ENCODE data around the gene CDH4.
A peak's percentile ranks its signal among the peaks of the same experiment; 100 is the strongest.

CDH4 gene

DNA sequence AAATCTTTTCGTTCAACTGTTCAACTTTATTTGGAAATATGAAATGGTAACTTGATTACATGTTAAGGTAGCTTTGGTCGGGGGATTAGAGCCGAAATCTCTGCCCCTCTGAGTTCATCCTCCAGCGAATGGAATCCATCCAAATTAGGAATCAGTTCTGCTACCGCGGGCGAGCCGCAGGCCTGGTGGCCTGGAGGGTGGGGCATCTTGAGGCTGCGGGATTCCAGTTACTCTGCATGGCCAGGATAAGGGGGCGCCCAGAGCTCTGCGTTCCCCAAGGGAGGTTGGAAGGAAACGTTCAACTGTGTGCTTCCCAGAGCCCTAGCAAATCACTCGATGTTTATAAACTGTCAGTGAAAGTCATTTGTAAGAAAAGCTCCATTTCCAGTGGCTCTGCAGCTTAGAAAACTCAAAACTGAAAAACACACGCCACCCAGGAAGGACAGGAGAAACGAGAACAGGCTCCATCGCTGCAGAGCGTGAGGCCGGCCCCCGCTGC is 551.4 kb downstream of the CDH4 start:
- DNase-seq: no peak

DNA sequence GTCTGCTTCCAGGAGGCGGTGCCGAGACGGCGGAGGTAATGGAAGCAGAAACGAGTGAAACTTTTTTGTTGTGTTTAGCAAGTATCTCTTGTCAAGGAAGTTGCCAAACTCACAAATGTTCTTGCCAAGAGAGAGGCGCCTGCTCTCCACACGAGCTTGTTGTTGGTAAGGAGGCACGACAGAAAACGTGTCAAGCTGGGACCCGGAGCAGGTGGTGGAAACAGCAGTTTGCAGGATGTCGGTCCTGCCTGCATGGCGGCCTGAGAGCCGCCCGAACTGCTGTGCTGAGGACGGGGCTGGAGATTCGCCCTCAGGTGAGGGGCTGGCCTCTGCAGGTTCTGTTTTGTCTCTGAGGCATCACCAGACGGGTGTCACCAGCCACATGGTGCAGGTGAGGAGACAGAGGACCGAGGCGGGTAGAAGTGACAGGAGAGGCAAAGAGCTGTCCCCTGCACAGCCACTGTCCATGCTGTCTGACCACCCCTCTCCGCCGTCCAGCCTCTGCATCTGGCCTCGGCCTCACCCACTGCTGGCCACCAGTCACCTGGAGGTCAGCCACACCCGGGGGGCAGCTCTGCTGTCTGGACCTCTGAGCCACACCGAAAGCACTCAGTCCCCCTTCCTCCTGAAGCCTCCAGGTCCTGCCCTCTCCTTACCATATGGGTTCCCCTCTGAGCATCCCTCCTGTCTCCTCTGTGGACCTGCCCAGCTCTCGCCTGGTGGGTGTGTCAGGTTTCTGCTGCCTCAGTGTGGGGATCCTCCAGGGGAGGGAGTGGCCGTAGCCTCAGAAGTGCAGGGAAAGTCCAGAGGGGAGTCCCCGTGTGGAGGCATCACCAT is 552.1 kb downstream of the CDH4 start:
- DNase-seq: peak; percentile 7

DNA sequence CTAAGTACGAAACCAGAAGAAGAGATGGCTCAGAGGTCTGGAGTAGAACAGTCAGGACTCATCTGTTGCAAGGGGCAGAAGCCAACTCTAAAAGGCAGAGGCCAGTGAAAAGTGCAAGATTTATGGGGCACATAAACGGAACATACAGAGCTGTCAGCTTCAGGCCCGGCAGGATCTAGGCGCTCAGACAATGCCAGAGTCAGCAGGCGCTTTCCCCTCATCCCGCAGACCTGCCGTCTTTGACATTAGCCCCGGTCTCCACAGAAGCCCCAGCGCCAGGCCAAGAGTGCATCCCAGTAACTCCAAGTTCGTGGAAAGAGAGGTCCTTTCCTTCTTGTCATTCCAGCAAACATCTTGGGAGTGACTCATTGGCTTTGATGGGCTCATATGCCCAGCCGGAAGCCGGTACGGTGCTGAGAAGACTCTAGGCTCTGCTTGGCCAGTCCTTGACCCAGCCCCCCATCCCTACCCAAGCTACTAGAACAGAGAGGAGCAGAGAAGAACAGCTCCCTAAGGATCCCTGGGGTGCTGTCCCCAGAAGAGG is 552.8 kb downstream of the CDH4 start:
- no peak for DNase-seq

DNA sequence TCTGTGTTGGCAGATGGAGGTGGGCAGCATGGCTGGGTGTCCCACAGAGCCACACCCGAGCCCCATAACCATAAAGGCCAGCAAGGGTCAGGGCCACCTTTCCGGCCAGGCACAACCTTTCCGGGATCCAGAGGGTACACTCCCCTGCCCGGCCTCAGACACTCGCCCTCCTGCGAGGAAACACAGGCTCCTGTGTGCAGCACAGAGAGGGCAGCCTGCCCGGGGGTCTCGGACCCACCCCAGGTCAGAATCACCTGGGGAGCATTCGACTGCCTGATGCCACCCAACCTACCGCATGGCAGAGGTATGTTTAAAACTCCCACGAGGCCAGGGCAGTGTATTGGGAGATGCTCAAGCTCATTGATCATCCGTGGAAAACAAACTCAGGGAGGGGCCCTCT is 553.3 kb downstream of the CDH4 start:
- DNase-seq: no peak

DNA sequence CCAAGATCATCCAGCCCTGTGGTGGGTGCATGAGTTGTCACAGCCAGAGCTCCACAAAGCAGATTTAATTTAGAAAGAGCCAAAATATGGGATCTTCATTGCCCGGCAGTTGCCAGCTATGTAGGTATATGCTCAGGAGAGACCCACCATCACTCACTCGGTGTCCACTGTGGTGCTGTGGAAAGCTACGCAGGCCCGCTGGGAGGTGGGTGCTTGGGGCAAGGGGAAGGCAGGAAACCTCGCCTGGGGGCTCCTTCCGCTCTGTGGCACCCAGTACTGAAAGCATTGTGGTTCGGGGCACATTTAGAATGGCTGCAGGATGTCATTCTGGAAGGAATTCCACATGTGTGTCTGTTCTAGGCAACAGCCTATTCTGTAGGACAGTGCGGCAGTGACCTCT is 553.7 kb downstream of the CDH4 start:
- DNase-seq: no peak

DNA sequence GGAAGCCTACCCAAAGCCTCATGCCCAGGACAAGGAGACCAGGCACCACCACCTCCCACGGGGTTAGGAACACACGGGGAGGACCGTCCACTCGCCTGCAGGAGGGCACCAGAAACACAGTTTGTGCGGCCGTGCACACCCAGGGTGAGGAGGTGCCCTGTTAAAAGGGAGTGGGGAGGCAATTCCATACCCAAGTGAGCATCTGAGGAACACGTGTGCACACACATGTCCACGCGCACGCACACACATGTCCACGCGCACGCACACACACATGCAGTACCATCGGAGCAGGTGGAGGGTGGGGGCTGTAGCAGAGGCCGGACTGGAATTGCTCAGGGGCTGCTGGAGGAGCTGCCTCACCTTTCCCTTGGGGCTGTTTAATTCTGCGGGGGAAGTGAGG is 554.3 kb downstream of the CDH4 start:
- DNase-seq: no peak

DNA sequence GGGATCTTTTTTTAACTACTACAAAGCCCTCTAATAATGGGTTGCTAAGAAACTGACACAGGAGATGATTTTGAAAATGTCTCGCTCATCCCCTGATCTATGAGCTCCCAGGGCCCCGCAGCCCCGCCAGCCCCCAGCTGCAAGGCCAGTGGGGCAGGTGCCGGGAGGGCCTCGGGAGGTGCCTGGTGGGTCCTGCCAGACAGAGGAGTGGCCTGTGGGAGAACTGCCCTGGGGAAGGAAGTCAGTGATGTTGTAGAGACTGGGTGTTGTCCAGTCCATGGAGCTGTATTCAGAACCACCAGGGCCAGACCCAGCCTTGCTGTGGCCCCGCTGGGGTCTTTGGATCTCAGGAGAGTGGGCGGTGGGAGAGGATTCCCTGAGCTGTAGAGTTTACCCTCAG is 554.9 kb downstream of the CDH4 start:
- no peak for DNase-seq

DNA sequence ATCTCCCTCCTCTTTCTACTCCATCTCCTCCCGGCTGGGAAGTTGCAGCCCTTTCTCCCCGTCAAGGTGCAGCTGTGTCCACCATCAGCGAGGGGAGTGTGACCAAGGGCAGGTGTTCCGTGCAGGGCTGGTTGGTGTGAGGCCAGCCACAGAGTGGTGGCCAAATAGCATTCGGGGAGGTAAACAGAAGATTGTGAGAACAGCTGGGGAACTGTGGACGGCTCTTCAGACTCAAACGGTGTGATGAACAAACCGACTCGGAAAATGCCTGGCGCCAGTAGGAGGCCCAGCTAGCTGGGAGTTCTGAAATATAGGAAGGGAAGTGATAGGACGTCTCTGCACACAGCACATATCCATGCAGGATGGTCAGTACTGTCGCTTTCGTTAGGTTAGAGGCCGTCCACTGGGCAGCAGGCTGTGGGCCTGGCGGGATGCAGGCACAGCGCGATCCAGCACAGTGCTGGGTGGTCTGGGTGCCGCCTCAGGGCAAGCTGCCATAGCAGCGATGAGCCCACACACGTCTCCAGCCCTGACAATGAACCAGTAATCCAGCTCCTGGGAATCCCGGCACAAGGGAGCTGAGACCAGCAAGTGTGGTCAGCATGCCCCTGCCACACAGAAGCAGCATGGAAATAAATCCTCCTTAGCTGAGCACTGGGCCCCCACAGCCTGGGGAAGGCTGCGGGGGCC is 555.6 kb downstream of the CDH4 start:
- DNase-seq: no peak

DNA sequence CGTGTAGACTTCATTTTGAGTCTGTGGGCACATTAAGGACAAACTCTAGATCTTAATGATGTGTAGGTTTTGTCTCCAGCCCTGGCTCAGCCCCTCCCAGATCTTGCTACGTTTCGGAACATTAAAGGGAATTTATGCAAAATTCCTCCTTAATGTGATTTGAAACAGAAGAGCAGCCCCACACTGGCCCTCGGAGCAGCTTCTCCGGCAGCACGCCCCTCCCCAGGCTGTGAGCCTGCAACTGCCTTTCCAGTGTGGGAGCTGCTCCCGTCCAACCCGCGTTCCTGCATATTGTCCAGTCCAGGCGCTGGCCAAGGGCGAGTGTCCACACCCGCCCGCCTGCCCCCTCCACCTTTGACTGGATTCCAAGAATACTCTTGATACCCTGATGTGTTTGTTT is 556.4 kb downstream of the CDH4 start:
- DNase-seq: no peak

DNA sequence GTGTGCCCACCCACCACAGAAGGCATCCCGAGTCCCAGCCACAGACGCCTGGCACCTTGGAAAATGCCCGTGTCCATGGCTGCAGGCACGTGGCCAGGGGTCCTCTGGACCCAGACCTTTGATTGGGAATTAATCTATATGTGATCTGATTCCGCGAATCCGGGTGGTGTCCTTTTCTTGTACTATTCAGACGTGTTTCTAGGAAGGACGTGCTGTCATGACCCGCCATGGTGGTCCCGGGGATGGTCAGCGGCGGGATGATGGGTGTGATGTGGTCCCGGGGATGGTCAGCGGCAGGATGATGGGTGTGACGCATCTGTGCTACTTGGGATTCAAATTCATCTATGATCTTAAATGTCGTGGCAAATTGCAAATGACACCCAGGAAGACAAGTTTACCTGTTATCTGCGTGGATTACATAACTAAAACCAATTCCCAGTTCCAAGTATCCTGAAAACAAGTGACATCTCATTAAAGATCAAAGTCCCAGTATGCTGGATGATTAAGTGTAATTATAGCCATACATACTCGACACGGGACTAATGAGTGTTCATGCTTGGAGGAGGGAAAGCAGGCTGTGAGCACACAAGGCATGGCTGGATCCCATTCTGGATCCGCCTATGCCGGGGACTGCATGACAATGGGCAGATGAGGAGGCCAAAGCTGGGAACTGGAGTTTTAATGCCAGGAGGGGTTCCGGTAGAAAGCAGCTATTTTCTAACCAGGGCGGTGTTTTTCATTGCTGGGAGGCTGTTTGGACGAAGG is 557.1 kb downstream of the CDH4 start:
- no peak for DNase-seq

DNA sequence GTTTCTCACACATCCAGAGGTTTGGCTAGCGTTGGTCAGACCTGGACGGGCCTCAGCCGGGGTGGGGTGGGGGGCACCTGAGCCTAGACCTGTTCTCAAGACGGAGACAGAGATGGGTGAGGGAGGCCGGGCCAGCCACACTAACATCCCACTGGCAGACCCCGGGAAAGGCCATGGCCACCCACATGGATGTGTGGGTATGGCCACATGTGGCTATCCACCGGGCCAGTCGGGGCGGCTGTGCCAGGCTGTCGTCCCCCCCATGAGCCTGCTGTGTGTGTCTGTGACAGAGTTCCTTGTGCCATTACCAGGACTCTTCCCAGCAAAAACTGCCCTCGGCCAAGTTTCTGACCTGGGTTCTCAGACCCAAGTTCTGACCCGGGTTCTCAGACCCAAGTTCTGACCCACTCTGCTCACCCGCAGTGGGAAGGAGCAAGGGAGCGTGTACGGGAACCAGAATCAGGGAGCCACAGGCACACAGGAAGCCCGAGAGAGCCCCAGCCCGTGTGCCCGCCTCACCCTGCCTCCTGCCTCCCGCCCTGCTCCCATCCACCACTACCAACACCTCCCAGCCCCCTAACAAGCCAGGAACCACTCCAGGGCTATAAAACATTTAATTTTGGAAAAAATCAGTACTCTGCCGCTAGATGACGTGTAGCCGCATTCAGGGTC is 558.1 kb downstream of the CDH4 start:
- DNase-seq: no peak

DNA sequence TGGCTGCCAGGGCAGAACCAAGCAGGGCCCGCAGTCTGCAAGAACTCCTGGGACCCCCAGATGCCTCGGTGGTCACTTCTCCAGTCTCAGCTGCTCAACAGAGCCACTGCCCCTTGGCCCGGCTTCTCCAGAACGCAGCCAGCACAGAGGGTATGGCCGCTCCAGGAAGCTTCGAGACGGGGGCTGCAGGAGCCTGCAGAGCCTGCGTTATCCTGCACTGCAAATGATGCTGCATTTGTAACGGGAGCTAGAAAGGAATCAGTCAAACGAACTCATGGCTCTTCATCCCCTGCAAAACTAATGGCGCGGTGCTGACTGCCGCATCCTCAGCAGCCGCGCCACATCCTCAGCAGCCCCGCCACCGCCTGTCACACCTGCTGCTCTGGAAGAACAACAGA is 558.7 kb downstream of the CDH4 start:
- DNase-seq: no peak

DNA sequence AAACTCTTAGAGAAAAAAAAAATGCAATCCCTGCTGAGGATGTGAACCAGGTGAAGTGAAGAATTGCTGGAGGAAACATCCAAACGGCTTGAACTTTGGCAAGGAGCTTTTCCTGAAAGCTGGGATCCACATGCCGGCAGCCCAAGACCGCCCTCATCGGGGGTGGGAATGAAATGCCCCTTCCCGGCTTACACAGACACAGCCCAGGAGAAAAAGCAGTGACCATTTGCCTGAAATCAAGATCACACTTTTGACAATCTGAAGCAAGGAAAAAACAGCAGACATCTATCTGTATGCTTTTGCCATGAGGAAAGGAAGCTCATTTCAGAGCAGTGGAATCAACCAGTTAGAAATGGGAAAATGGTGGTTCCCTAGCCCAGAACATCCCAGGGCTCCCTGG is 559.1 kb downstream of the CDH4 start:
- DNase-seq: no peak

DNA sequence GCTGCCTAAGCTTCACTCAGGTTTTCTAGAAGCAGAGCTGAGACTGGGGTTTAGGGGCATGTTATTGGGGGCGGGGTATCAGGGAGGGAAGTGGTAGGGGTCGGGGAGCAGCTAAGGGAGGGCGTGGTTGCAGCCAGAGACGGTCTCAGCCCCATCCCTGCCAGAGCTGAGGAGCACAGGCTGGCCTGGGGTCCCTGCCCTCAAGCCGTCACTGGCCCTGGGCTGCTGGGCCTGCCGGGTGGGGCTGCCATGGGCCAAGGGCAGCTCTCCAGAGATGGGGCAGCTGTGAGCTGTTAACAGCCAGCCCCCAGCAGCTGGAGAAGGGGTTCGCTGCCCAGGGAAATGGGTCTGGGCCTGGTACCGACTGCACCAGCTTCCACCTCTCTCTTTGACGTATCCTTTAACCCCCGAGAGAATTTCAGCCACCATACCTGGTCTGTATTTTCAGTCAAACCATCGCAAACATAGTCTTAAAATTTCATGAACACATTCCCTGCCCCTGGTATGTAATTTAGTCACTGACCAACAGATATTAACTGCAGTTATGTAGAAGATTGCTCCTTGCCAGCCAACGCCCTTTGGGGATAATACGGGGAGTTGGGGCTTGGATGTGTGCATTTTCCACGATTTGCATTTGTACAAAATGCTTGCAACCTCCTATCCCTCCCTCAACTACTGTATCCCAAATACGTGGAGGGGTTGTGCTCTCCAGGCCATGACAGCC is 560.2 kb downstream of the CDH4 start:
- no peak for DNase-seq

DNA sequence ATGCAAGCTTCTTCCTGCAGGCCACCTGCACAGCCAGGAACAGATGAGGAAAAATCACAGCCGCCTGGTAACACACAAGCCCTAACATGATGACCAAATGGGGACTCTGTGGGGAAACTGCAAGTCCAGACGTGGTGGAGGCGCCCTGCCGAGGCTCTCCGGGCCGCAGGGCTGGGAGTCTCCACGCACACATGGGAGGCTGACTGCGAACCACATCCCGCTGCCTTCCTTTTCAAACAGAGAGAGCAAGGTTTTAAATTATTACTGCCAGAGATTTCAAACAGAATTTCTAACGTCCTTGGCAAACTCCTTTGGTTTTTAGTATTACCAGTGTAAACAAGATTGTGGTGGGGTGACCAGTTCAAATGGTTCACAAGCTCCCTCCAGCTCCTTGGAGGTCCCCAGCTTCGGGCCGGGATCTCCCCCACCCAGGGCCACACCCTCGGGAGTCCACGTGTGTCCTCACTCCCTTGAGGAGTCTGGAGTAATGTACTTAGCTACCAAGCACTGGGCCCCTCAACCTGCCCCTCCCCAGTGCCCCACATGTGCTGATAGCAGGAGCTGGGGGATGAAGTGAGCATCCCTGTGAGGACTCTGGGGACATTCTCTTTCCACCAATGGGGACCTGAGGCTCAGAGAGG is 560.9 kb downstream of the CDH4 start:
- DNase-seq: no peak

DNA sequence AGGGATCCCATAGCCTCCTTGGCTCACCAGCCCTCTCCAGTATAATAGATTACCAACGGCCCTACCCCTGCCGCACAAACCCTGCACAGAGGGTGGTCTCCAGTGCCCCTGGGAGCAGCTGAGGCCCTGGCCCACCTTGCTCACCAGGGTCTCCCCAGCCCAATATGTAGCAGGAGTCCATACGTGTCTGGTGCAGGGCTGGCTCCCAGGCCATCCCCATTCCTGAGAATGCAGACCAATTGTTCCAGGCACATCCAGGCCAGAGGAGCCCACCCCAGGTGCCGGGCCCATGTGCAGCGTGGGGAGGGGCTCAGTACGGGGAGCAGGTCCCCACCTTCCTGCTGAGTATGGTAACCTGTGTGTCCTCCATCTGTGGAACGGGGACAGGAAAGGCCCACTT is 561.7 kb downstream of the CDH4 start:
- no peak for DNase-seq

DNA sequence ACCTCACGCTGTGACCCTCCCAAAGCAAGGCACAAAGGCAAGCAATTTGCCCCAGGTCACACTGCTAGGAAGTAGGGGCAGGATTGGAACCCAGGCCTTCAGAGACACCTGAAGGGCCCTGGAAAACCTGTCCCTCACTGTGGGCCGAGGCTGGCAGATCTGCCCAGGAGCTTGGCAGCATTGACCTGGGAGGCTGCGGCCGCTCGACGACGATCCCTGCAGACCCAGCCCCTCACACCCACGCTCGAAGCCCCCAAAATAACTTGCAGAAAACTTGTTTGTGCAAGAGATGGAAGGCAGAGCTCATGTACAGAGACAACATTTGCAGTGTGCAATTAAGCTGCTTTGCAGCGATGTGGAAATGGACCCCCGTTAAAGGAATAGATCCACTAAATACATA is 562.2 kb downstream of the CDH4 start:
- DNase-seq: no peak

DNA sequence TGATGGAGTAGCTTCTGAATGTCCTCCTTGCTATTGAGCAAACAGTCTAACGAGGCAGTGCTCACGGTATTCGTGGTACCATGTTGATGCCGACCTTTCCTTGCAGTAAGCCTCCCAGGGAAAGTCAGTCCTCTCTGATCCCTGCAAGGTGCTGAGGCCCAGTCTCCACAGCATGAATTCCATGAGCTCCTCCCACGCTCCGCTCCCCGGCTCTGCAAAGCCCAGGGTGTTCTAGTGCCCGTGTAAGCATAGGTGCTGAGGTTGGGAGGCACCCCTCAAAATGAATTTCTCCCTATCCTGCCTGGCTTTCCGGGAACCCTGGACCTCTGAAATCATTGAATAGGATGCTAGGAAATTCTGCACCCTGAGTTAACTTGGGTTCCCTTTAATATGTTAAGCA is 562.7 kb downstream of the CDH4 start:
- DNase-seq: no peak

DNA sequence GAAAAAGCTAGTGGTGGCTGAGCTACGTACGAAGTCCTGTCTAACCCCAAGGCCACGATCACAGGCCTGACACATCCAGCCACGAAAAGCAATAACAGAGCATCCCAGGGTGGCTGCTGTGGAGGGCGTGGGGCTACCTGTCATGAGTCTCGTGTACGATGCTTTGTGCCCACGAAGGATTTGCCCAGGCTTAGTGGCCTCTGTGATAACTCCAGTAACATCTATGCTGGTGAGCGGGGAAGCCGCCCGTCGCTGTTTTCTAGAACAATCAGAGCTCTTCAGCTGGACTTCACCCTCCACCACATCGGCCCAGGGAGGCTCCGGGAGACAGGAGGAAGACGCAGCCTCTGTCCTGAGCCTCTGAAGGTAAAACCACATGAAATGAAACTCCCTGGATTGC is 563.1 kb downstream of the CDH4 start:
- DNase-seq: no peak

DNA sequence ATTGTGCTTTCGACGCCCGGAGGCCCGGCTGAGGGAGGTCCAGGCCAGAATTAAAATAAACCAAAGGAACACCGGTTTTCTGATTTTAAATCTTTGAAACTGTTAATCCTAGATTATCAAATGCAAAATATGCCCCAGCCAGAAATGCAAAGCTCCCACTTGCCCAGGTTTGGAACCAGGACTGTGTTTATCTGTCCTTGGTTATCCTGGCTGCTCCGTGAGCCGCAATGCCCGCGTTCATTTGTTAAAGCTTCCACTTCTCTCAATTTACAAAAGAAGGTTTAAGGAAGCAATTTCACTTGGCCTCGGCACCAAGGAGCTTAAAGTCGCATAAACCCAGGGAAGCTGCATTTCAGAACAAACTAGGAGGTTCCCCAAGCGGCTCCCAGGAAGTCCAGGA is 563.6 kb downstream of the CDH4 start:
- DNase-seq: no peak

DNA sequence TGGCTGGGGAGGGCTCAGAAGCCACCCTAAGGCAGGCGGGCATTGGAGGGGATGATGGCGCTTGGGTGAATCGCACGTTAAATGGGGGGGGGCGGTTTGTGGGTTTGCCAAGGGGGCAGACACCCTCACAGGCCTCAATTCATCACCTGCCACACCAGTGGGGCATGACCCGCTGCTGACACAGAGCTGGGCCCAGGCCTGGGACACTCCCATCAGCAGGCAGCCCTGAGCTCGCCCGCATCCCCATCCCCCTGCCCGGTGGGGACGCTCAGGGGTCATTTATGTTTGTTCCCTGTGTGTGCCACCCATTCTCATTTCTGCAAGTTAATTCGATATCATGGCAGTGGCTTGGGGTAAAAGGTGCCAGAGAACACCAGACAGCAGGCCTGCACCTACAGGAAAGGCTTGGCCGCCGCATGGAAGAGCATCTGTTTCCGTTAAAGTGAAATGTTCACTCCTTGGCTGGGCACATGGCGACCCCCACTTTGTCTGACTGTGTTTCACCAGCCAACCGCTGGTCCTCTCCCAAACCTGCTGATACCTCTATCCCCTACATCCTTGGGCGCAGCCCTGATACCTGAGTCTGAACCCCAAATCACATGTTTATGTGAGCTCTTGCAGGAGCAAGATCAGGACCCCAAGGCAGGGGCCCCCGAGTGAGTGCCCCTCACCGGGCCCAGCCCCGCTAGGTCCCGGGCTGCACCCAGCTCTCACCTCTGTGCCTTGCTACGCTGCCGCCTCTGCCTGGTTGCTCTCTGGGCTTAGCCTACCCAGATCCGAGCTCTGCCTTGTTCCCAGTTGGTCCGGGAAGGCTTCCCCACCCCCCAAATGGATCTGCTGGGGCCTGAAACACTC is 564.8 kb downstream of the CDH4 start:
- DNase-seq: no peak
